ENCODE data around the gene IZUMO1. TPM values are rescaled to one million over a fixed set of nuclear protein-coding genes. Genes with fewer than 3 reads are reported as not detected.

IZUMO1 gene
- total RNA-seq, 4 donors from 2014 or later: not detected

- WGBS: 54% methylated on average over 4 of the region's 4 CpGs
- TF ChIP-seq, protein P1, sequence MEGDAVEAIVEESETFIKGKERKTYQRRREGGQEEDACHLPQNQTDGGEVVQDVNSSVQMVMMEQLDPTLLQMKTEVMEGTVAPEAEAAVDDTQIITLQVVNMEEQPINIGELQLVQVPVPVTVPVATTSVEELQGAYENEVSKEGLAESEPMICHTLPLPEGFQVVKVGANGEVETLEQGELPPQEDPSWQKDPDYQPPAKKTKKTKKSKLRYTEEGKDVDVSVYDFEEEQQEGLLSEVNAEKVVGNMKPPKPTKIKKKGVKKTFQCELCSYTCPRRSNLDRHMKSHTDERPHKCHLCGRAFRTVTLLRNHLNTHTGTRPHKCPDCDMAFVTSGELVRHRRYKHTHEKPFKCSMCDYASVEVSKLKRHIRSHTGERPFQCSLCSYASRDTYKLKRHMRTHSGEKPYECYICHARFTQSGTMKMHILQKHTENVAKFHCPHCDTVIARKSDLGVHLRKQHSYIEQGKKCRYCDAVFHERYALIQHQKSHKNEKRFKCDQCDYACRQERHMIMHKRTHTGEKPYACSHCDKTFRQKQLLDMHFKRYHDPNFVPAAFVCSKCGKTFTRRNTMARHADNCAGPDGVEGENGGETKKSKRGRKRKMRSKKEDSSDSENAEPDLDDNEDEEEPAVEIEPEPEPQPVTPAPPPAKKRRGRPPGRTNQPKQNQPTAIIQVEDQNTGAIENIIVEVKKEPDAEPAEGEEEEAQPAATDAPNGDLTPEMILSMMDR (IDR thresholded peaks at IDR 0.05): no peak
- TF ChIP-seq POLR2A (IDR thresholded peaks at IDR 0.05; ENCODE audit: low read depth) (no peak), POLR2AphosphoS5 (IDR thresholded peaks at IDR 0.05) (no peak), EP300 (IDR thresholded peaks at IDR 0.05) (no peak)
These were observed 8.5 kb upstream of the IZUMO1 start, which contains the start of gene FGF21 for GRCh38 chr19:48755084-48755641. TSS of gene FGF21 (plus strand) at chr19:48755524. CDS start at chr19:48756237, 713 bp downstream.

DNA sequence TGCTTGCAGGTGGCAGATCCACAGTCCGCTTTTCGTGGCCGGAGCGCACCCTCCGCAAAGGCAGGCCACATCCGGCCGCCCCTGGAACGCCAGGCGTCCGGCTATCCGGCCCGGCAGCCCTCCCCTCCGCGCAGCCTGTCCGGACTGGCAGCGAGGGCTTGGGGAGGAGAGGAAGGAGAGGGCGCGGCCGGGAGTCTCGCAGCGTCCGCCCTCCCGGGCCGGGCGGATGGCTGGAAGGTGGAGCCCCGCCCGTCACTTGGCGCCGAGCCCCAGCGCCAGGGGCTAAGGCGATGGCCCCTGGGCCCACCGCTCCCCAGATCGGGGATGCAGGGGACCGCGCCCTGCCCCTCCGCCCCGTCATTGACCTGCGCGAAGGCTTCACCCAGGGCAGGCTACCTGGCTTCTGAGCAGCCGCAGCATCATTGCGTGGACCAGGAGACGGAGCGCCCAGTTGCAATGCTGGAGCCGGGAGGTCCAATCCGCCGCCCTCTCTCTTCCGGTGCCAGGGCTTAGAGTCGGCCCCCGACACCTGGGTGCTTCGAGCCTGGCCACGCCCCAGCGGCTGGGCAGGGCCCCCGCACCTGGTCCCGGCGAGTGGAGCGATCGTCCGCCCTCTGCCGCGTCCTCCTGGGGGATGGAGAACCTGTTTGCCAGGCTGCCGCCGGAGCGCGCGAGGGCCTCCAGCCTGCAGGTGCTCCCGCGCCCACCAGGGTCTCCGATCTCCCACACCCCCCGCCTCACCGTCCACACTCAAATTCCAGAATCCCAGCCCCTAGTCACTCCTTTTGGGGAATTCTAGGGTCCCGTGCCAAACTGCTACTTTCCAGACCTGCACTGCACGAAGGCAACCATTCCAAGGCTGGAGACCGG is 6.0 kb upstream of the IZUMO1 start, which contains the start of gene FUT1:
FUT1 (minus strand) TSS at position 146 of the 870 bp plus-strand sequence. CDS start 1,360 bp downstream, outside the sequence.
- WGBS: 13% methylated on average over 28 of the region's 73 CpGs

More at GRCh38 chr19:48755084-48755641, 8.5 kb upstream of the IZUMO1 start, which contains the start of gene FGF21:
- Histone ChIP-seq H3K27me3 (peaks cover 0 to 56% (median 24%) of the 10 kb centered on the region in 4 donors), H3K4me1 (peaks cover 14 to 24% (median 15%) of the 10 kb centered on the region in 4 donors), H3K27ac (replicated peaks in 1 of 4) (no peak within 1 kb of the TSS), H3K36me3 (peaks cover 0 to 10% (median 0%) of the 10 kb centered on the region in 4 donors), H3K9me3 (no peaks in the 10 kb centered on the region), H3K4me3 (no peak within 1 kb of the TSS)
- intact Hi-C loops (cut with DNase I): no loop called here
- no peak for DNase-seq (ENCODE audit: extremely low spot score)

GRCh38 chr19:48751845-48752495 is 5.3 kb upstream of the IZUMO1 start:
- intact Hi-C loops (cut with DNase I): no loop called here
- Histone ChIP-seq H3K4me3 (peak overlapping the region; percentile 38 to 60 (median 48)), H3K36me3 (peaks cover 0 to 23% (median 0%) of the 10 kb centered on the region in 4 donors), H3K27ac (replicated peaks in 1 of 4) (peak overlapping the region in 3 of 4 donors; percentile 30 to 61 (median 51)), H3K9me3 (no peaks in the 10 kb centered on the region), H3K27me3 (peaks cover 0 to 79% (median 28%) of the 10 kb centered on the region in 4 donors), H3K4me1 (peaks cover 15 to 26% (median 21%) of the 10 kb centered on the region in 4 donors)
- TF ChIP-seq POLR2AphosphoS5 (IDR thresholded peaks at IDR 0.05) (no peak), EP300 (IDR thresholded peaks at IDR 0.05) (no peak), POLR2A (IDR thresholded peaks at IDR 0.05; ENCODE audit: low read depth) (no peak)
- no peak for DNase-seq (ENCODE audit: extremely low spot score)
- WGBS: 40% methylated on average over 19 of the region's 20 CpGs

More for the DNA sequence above, 6.0 kb upstream of the IZUMO1 start, which contains the start of gene FUT1:
- DNase-seq (ENCODE audit: extremely low spot score): no peak
- Histone ChIP-seq H3K27me3 (peaks cover 0 to 72% (median 24%) of the 10 kb centered on the region in 4 donors), H3K36me3 (peaks cover 0 to 23% (median 0%) of the 10 kb centered on the region in 4 donors), H3K4me1 (peaks cover 10 to 22% (median 15%) of the 10 kb centered on the region in 4 donors), H3K4me3 (peak within 1 kb of the TSS; percentile 38 to 60 (median 48)), H3K27ac (replicated peaks in 1 of 4) (peak within 1 kb of the TSS in 3 of 4 donors; percentile 30 to 61 (median 51)), H3K9me3 (no peaks in the 10 kb centered on the region)
- intact Hi-C loops (cut with DNase I): no loop called here
- peak; percentile 65 to 69 for TF ChIP-seq POLR2AphosphoS5 (IDR thresholded peaks at IDR 0.05)
- TF ChIP-seq EP300 (IDR thresholded peaks at IDR 0.05): no peak

DNA sequence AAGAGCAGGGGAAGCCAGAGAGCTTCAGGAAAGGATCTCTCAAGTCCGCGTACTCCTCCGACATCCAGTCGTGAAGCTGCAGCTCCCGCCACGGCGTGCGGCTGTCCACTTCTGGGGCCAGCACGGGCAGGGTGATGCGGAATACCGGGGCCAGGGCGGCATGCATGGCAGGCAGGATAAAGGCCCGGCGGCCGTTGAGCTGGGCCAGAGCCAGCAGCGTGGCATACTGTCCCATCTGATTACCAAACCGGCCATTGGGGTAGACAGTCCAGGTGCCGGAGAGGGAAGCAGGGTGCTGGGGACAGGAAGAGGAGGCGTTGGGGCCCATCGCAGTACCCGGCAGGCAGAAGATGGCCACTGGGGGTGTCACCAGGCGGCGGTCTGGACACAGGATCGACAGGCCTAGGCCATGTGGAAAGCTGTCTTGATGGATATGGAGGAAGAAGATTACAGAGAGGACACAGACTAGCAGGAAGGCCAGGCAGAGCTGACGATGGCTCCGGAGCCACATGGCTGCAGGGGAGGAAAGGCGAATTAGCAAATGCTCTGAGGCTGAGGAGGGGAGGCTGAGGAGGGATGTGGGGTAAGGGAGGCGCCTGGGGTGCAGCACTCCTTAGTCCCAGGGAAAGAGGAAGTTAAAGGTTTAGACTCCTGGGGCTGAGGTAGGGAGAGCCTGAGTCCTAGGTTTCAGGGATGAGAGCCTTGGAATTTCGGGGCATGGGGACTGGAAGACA is 4.2 kb upstream of the IZUMO1 start:
- Histone ChIP-seq H3K4me3 (peak overlapping the region in 2 of 4 donors; percentile 48 to 60), H3K36me3 (peaks cover 0 to 23% (median 0%) of the 10 kb centered on the region in 4 donors), H3K9me3 (no peaks in the 10 kb centered on the region), H3K27ac (replicated peaks in 1 of 4) (no peak overlapping the region), H3K4me1 (peaks cover 20 to 32% (median 25%) of the 10 kb centered on the region in 4 donors), H3K27me3 (peaks cover 0 to 85% (median 32%) of the 10 kb centered on the region in 4 donors)
- no peak for DNase-seq (ENCODE audit: extremely low spot score)
- intact Hi-C loops (cut with DNase I): no loop called here
- 87% methylated on average over 29 of the region's 29 CpGs for WGBS
- TF ChIP-seq POLR2AphosphoS5 (IDR thresholded peaks at IDR 0.05) (no peak), EP300 (IDR thresholded peaks at IDR 0.05) (no peak), POLR2A (IDR thresholded peaks at IDR 0.05; ENCODE audit: low read depth) (no peak)
- TF ChIP-seq, protein P1 (IDR thresholded peaks at IDR 0.05): no peak

DNA sequence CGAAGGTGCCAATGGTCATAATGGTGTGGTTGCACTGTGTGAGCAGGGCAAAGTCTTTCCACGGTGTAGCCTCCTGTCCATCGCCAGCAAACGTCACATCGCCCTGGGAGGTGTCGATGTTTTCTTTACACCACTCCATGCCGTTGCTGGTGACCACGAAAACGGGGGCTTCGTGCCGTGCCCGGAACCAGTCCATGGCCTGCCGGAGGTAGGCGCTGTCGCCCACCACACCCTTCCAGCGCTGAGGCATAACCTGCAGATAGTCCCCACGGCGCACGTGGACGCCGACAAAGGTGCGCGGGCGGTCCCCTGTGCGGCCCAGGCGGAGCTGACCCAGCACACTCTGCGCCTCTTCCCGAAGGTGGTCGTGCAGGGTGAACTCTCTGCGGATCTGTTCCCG is 3.6 kb upstream of the IZUMO1 start:
- peaks cover 0 to 3% (median 0%) of the 10 kb centered on the region in 4 donors for H3K9me3 ChIP-seq
- intact Hi-C loops (cut with DNase I): no loop called here
- 100% methylated on average over 13 of the region's 31 CpGs for WGBS
- peaks cover 0 to 23% (median 0%) of the 10 kb centered on the region in 4 donors for H3K36me3 ChIP-seq
- H3K4me1 ChIP-seq: peaks cover 20 to 32% (median 25%) of the 10 kb centered on the region in 4 donors
- no peak overlapping the region for H3K4me3 ChIP-seq
- TF ChIP-seq POLR2A (IDR thresholded peaks at IDR 0.05; ENCODE audit: low read depth): no peak
- no peak for TF ChIP-seq EP300 (IDR thresholded peaks at IDR 0.05)
- no peak for TF ChIP-seq POLR2AphosphoS5 (IDR thresholded peaks at IDR 0.05)
- TF ChIP-seq, protein P1 (IDR thresholded peaks at IDR 0.05): no peak
- H3K27me3 ChIP-seq: peaks cover 0 to 85% (median 32%) of the 10 kb centered on the region in 4 donors
- H3K27ac ChIP-seq (replicated peaks in 1 of 4): no peak overlapping the region
- no peak for DNase-seq (ENCODE audit: extremely low spot score)

Measured in esophagus muscularis mucosa (tissue), 4 donors.